Measurements from ENCODE around the gene FZD10.

The FZD10 gene

DNA sequence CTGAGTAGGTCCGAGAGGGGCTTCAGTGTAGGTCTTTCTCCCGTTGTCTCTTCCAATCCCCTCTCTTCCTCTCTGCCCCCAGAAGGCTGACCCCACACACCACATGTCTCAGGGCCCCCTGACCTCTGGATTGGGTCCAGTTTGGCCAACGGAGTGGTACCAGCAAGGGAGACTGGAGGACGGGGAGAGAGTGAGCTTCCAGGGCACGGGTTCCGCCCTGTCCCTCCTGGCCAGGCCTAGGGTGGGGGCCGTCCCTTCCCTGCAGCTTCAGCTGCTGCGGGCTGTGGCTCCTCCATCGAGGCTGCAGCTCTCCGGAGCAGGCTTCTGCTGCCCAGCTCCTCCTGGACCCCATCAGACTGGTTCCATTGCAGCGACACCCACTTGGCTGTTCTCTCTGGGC lies 17.4 kb downstream of the FZD10 start:
- DNase-seq (ENCODE audit: low spot score): no peak

GRCh38 chr12:130181211-130181610 lies 18.9 kb downstream of the FZD10 start:
- no peak for DNase-seq (ENCODE audit: low spot score)

GRCh38 chr12:130183585-130184370 lies 21.5 kb downstream of the FZD10 start:
- no peak for DNase-seq (ENCODE audit: low spot score)

- DNase-seq (ENCODE audit: low spot score): no peak
Observed at GRCh38 chr12:130184404-130185090, 22.3 kb downstream of the FZD10 start.

GRCh38 chr12:130185455-130186391 lies 23.5 kb downstream of the FZD10 start:
- no peak for DNase-seq (ENCODE audit: low spot score)

GRCh38 chr12:130186651-130187268 lies 24.5 kb downstream of the FZD10 start:
- no peak for DNase-seq (ENCODE audit: low spot score)

GRCh38 chr12:130192642-130193345 lies 30.5 kb downstream of the FZD10 start:
- DNase-seq (ENCODE audit: low spot score): no peak

DNA sequence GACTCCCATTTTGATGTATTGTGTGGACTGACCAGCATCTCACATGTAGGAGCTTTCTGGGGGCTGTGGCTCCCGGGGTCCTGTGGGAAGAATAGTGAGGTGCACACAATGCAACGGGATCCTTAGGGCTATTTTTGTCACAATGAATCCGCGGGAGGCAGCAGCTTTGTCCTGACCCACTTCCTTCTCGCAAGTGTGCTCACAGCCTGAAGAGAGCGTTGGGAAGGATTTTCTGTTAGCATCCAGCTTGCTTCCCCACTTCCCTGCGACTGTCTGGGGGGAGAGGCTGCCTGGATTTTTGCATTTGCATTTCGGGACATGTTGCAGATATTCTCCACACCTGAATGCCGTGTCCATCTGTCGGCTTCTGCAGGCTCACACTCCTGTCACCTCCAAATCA lies 31.9 kb downstream of the FZD10 start:
- peak; percentile 64 for DNase-seq (ENCODE audit: low spot score)

GRCh38 chr12:130195369-130195768 lies 33.1 kb downstream of the FZD10 start:
- DNase-seq (ENCODE audit: low spot score): no peak

DNA sequence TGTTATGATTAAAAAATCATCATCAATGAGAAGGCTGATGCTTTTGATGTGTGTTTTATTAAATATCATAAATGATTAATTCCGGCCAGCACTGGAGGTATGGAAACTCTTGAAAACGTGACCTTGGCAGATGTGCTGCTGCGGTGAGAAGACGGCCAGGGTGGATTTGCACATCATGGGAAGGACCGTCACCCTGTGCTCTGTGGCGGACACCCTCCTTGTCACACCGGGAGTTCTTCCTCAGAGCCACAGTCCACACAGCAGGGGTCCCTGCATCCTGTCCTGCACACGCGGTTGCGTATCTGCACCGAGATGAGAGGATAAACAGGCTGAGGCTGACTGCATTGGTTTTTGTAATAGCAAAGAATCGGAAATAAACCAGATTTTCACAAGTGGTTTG lies 33.5 kb downstream of the FZD10 start:
- no peak for DNase-seq (ENCODE audit: low spot score)

- DNase-seq (ENCODE audit: low spot score): no peak
Observed at GRCh38 chr12:130196827-130197226, 34.6 kb downstream of the FZD10 start.

- DNase-seq (ENCODE audit: low spot score): peak; percentile 81
Observed at GRCh38 chr12:130198026-130198662, 35.9 kb downstream of the FZD10 start.

- DNase-seq (ENCODE audit: low spot score): no peak
Observed at GRCh38 chr12:130198663-130199060, 36.4 kb downstream of the FZD10 start.

DNA sequence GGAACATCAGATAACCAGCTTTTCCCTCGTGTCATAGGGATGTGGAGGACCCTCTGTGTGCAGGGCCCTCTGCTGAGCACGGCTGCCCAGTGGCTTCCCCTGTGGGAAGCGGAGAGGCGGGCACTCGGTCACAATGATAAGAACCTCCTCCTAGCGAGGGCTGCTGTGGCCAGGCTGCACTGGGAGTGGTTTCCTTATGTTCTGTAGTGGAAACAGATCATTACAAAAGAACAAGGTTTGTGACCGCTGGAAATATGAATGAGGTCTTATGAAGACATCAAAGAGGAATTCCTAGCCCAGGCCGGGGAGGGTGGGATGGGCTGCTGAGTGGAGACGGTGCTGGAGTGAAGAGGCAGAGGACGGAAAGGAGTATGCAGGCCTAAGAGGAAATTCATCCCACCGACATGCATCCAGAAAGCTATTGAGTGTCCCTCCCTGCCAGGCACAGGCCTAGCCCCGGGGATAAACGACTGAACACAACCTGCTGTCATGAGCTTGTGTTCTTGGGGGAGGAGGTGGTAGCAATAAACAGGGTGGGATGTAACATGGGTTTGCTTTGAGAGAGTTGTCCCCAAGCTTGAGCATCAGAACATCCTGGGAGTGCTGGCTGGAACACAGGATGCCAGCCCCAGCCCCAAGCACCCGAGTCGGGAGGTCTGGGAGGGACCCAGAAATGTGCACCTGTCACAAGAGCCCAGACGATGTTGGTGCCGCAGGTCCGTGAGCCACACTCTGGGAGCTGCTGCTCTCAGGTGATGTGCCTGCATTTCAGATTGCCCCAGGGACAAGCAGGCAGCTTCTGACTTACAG lies 37.5 kb downstream of the FZD10 start:
- no peak for DNase-seq (ENCODE audit: low spot score)

DNA sequence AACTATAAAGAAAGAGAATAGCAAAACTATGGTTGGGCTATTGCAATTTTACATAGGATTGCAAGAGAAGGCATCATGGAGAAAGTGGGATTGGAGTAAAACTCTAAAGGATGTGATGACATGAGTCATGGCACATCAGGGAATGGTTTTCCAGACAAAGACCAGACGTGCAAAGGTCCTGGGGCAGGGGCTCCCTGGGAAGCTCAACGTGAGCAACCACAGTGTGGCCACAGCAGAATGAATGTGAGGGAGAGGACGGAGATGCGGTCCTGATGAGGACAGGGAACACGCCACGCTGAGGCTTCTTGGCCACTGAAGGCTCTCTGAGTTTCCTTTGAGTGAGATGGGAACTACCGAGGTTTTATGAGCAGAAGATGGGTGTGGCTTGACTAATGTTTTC lies 38.2 kb downstream of the FZD10 start:
- no peak for DNase-seq (ENCODE audit: low spot score)

GRCh38 chr12:130201037-130201436 lies 38.8 kb downstream of the FZD10 start:
- DNase-seq (ENCODE audit: low spot score): no peak

- DNase-seq (ENCODE audit: low spot score): no peak
Observed at GRCh38 chr12:130202201-130202600, 39.9 kb downstream of the FZD10 start.

DNA sequence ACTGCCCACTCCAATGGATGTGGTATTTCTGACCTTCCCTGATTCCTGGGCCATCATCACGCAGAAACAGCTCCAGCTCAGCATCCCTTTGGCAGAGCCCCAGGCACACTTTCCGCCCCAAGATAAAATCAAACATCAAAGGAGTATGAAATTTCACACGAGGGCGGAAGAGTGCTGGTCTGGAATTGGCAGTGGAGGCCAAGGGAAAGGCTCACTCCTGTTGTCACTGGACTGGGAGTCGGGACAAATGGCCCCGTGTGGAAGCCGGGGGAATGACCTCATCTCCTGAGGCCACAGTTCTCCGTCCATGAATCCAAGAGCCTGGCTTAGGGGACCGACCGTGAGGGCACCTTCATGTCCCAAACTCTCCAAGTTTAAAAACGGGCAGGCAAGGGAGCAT lies 40.9 kb downstream of the FZD10 start:
- DNase-seq (ENCODE audit: low spot score): peak; percentile 16

- no peak for DNase-seq (ENCODE audit: low spot score)
Observed at GRCh38 chr12:130204541-130204953, 42.3 kb downstream of the FZD10 start.

GRCh38 chr12:130205495-130205894 lies 43.2 kb downstream of the FZD10 start:
- no peak for DNase-seq (ENCODE audit: low spot score)

All from cerebellar cortex (tissue), 1 donor.